ENCODE results near the gene ABCA4. TPM values are rescaled to one million over a fixed set of nuclear protein-coding genes. Genes with fewer than 3 reads are reported as not detected.

ABCA4 gene
- total and polyA plus RNA-seq, 4 donors, result 0.08 to 0.63 (median 0.21) TPM

- intact Hi-C loops (cut with DNase I), result no loop called here
- no peak overlapping the region for H3K4me3 ChIP-seq (ENCODE audit: low read length in 2 of 2)
- ATAC-seq (ENCODE audit: low FRiP score) (no peak), DNase-seq (no peak)
- H3K27me3 ChIP-seq (ENCODE audit: control insufficient read depth in 1 of 2, insufficient read depth in 2 of 2, low read length in 1 of 2), result no peaks in the 10 kb centered on the region
- no peaks in the 10 kb centered on the region for H3K9me3 ChIP-seq (ENCODE audit: control insufficient read depth, low read length)
- H3K27ac ChIP-seq (ENCODE audit: low read depth in 1 of 2, low read length in 2 of 2), result no peak overlapping the region
- no peaks in the 10 kb centered on the region for H3K4me1 ChIP-seq (ENCODE audit: control insufficient read depth in 1 of 2, insufficient read depth in 2 of 2, low read length in 2 of 2)
- H3K36me3 ChIP-seq (ENCODE audit: control insufficient read depth in 1 of 2, insufficient read depth in 2 of 2, low read length in 1 of 2), result no peaks in the 10 kb centered on the region
- WGBS, 2 donors, result 92 to 96% methylated on average over 6 of the region's 6 CpGs
Measured at GRCh38 chr1:94119306-94119705, 1.6 kb downstream of the ABCA4 start.

- no peaks in the 10 kb centered on the region for H3K36me3 ChIP-seq (ENCODE audit: control insufficient read depth in 1 of 2, insufficient read depth in 2 of 2, low read length in 1 of 2)
- H3K27me3 ChIP-seq (ENCODE audit: control insufficient read depth in 1 of 2, insufficient read depth in 2 of 2, low read length in 1 of 2), result no peaks in the 10 kb centered on the region
- intact Hi-C loops (cut with DNase I), result no loop called here
- no peaks in the 10 kb centered on the region for H3K9me3 ChIP-seq (ENCODE audit: control insufficient read depth, low read length)
- no peak overlapping the region for H3K4me3 ChIP-seq (ENCODE audit: low read length in 2 of 2)
- ATAC-seq (ENCODE audit: low FRiP score), result no peak
- no peak for DNase-seq
- 86 to 96% methylated on average over 7 of the region's 7 CpGs for WGBS, 2 donors
- no peak overlapping the region for H3K27ac ChIP-seq (ENCODE audit: low read depth in 1 of 2, low read length in 2 of 2)
- H3K4me1 ChIP-seq (ENCODE audit: control insufficient read depth in 1 of 2, insufficient read depth in 2 of 2, low read length in 2 of 2), result no peaks in the 10 kb centered on the region
Measured at GRCh38 chr1:94118471-94118870, 2.5 kb downstream of the ABCA4 start.

- H3K27me3 ChIP-seq (ENCODE audit: control insufficient read depth in 1 of 2, insufficient read depth in 2 of 2, low read length in 1 of 2), result no peaks in the 10 kb centered on the region
- H3K36me3 ChIP-seq (ENCODE audit: control insufficient read depth in 1 of 2, insufficient read depth in 2 of 2, low read length in 1 of 2), result no peaks in the 10 kb centered on the region
- H3K4me3 ChIP-seq (ENCODE audit: low read length in 2 of 2), result no peak overlapping the region
- 94 to 95% methylated on average over 7 of the region's 7 CpGs for WGBS, 2 donors
- no peaks in the 10 kb centered on the region for H3K9me3 ChIP-seq (ENCODE audit: control insufficient read depth, low read length)
- ATAC-seq (ENCODE audit: low FRiP score) (no peak), DNase-seq (no peak)
- no peak overlapping the region for H3K27ac ChIP-seq (ENCODE audit: low read depth in 1 of 2, low read length in 2 of 2)
- intact Hi-C loops (cut with DNase I), result no loop called here
- no peaks in the 10 kb centered on the region for H3K4me1 ChIP-seq (ENCODE audit: control insufficient read depth in 1 of 2, insufficient read depth in 2 of 2, low read length in 2 of 2)
Measured at GRCh38 chr1:94118013-94118412, 2.9 kb downstream of the ABCA4 start.

- Histone ChIP-seq H3K27me3 (ENCODE audit: control insufficient read depth in 1 of 2, insufficient read depth in 2 of 2, low read length in 1 of 2) (no peaks in the 10 kb centered on the region), H3K36me3 (ENCODE audit: control insufficient read depth in 1 of 2, insufficient read depth in 2 of 2, low read length in 1 of 2) (no peaks in the 10 kb centered on the region), H3K4me1 (ENCODE audit: control insufficient read depth in 1 of 2, insufficient read depth in 2 of 2, low read length in 2 of 2) (no peaks in the 10 kb centered on the region), H3K27ac (ENCODE audit: low read depth in 1 of 2, low read length in 2 of 2) (no peak overlapping the region), H3K4me3 (ENCODE audit: low read length in 2 of 2) (no peak overlapping the region), H3K9me3 (ENCODE audit: control insufficient read depth, low read length) (no peaks in the 10 kb centered on the region)
- intact Hi-C loops (cut with DNase I), result no loop called here
- no peak for ATAC-seq (ENCODE audit: low FRiP score)
- DNase-seq, result no peak
- 81 to 82% methylated on average over 14 of the region's 14 CpGs for WGBS, 2 donors
Measured at GRCh38 chr1:94117259-94117851, 3.6 kb downstream of the ABCA4 start.

DNA sequence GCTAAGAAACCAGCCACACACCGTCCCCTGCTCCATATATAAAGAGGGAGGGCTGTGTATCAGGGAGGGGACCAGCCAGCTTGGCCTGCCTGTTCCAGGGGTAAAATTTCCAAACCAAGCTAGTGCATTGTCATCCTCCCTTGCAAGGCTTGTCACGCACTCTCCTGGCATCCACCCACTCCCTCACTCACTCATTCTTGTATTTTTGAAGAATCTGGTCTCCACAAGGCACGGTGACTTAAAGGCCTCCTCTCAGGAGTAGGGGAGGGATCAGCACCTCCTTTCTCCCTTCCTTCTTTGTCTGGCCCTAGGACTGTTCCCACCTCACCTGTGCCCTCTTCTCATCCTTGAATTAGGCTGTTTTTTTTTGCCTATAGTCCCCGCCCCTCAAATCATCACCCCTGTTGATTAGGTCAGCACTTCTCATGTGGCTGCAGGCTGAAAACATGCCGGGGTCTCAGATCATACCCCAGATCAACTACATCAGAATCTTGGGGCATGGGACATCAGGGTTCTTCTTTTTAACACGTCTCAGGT, 5.0 kb downstream of the ABCA4 start:
- intact Hi-C loops (cut with DNase I), result no loop called here
- no peaks in the 10 kb centered on the region for H3K4me1 ChIP-seq (ENCODE audit: control insufficient read depth in 1 of 2, insufficient read depth in 2 of 2, low read length in 2 of 2)
- no peak overlapping the region for H3K27ac ChIP-seq (ENCODE audit: low read depth in 1 of 2, low read length in 2 of 2)
- no peaks in the 10 kb centered on the region for H3K36me3 ChIP-seq (ENCODE audit: control insufficient read depth in 1 of 2, insufficient read depth in 2 of 2, low read length in 1 of 2)
- H3K27me3 ChIP-seq (ENCODE audit: control insufficient read depth in 1 of 2, insufficient read depth in 2 of 2, low read length in 1 of 2), result no peaks in the 10 kb centered on the region
- DNase-seq (no peak), ATAC-seq (ENCODE audit: low FRiP score) (no peak)
- no peaks in the 10 kb centered on the region for H3K9me3 ChIP-seq (ENCODE audit: control insufficient read depth, low read length)
- WGBS, 2 donors, result 85 to 91% methylated on average over 6 of the region's 6 CpGs
- no peak overlapping the region for H3K4me3 ChIP-seq (ENCODE audit: low read length in 2 of 2)

DNA sequence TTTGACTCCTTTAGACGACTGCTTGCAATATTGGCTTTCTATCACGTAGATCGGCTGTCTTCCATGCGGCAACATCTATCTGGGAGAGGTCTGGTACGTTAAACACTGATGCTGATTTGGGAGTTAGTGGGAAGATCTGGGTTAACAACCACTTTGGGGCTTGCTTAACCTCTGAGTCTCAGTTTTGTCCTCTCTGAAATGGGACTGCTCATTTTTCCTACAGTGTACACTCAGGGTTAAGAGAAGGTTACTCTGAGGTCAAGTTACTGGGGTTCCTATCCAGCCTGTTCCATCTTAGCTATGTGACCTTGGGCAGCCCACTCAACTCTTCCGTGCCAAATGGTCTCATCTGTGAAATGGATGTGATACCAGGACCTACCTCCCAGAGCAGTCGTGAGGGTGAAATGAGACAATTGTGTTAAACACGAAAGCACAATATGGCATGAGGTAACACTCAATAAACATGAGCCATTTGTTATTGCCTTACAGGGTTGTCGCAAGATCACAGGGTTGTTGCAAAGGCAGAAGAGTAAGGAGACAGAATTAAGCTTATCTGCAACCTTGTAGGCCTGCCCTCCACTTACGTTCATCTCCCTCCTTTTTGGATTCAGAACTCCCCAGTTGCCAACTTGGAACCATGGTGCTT, 5.6 kb downstream of the ABCA4 start:
- no peaks in the 10 kb centered on the region for H3K36me3 ChIP-seq (ENCODE audit: control insufficient read depth in 1 of 2, insufficient read depth in 2 of 2, low read length in 1 of 2)
- ATAC-seq (ENCODE audit: low FRiP score) (no peak), DNase-seq (no peak)
- no peak overlapping the region for H3K4me3 ChIP-seq (ENCODE audit: low read length in 2 of 2)
- H3K27me3 ChIP-seq (ENCODE audit: control insufficient read depth in 1 of 2, insufficient read depth in 2 of 2, low read length in 1 of 2), result no peaks in the 10 kb centered on the region
- intact Hi-C loops (cut with DNase I), result no loop called here
- H3K27ac ChIP-seq (ENCODE audit: low read depth in 1 of 2, low read length in 2 of 2), result no peak overlapping the region
- WGBS, 2 donors, result 94 to 95% methylated on average over 10 of the region's 10 CpGs
- no peaks in the 10 kb centered on the region for H3K9me3 ChIP-seq (ENCODE audit: control insufficient read depth, low read length)
- H3K4me1 ChIP-seq (ENCODE audit: control insufficient read depth in 1 of 2, insufficient read depth in 2 of 2, low read length in 2 of 2), result no peaks in the 10 kb centered on the region

- no peak for ATAC-seq (ENCODE audit: low FRiP score)
- 66 to 69% methylated on average over 2 of the region's 2 CpGs for WGBS, 2 donors
Measured at GRCh38 chr1:94113589-94114226, 7.2 kb downstream of the ABCA4 start.

GRCh38 chr1:94111879-94112278, 9.1 kb downstream of the ABCA4 start:
- Histone ChIP-seq H3K27me3 (ENCODE audit: control insufficient read depth in 1 of 2, insufficient read depth in 2 of 2, low read length in 1 of 2) (no peaks in the 10 kb centered on the region), H3K4me3 (ENCODE audit: low read length in 2 of 2) (no peak overlapping the region), H3K9me3 (ENCODE audit: control insufficient read depth, low read length) (no peaks in the 10 kb centered on the region), H3K36me3 (ENCODE audit: control insufficient read depth in 1 of 2, insufficient read depth in 2 of 2, low read length in 1 of 2) (no peaks in the 10 kb centered on the region), H3K27ac (ENCODE audit: low read depth in 1 of 2, low read length in 2 of 2) (no peak overlapping the region), H3K4me1 (ENCODE audit: control insufficient read depth in 1 of 2, insufficient read depth in 2 of 2, low read length in 2 of 2) (no peaks in the 10 kb centered on the region)
- 87 to 93% methylated on average over 9 of the region's 9 CpGs for WGBS, 2 donors
- ATAC-seq (ENCODE audit: low FRiP score) (no peak), DNase-seq (no peak)
- intact Hi-C loops (cut with DNase I), result no loop called here

More at GRCh38 chr1:94113589-94114226, 7.2 kb downstream of the ABCA4 start:
- H3K27ac ChIP-seq (ENCODE audit: low read depth in 1 of 2, low read length in 2 of 2), result no peak overlapping the region
- no peak for DNase-seq
- H3K27me3 ChIP-seq (ENCODE audit: control insufficient read depth in 1 of 2, insufficient read depth in 2 of 2, low read length in 1 of 2), result no peaks in the 10 kb centered on the region
- intact Hi-C loops (cut with DNase I), result no loop called here
- H3K36me3 ChIP-seq (ENCODE audit: control insufficient read depth in 1 of 2, insufficient read depth in 2 of 2, low read length in 1 of 2), result no peaks in the 10 kb centered on the region
- H3K9me3 ChIP-seq (ENCODE audit: control insufficient read depth, low read length), result no peaks in the 10 kb centered on the region
- no peak overlapping the region for H3K4me3 ChIP-seq (ENCODE audit: low read length in 2 of 2)
- no peaks in the 10 kb centered on the region for H3K4me1 ChIP-seq (ENCODE audit: control insufficient read depth in 1 of 2, insufficient read depth in 2 of 2, low read length in 2 of 2)

Data from aorta (tissue), 5 donors.